Peyer's patch (tissue), 4 donors: ENCODE results near the gene R3HDM4. TPM values are rescaled to one million over a fixed set of nuclear protein-coding genes. Genes with fewer than 3 reads are reported as not detected.

Experiments used
- DNase-seq, 3 donors: peaks; one replicate each; pipeline ENCODE4 v3.0.0-alpha.2; 2017 to 2019
- H3K27ac ChIP-seq, 4 donors: fragments of 200-600 bp; sonication (generic); one replicate each; pipeline ENCODE4 v1.5.1; 2016 to 2019
- H3K27me3 ChIP-seq, 2 donors: fragments of 200-600 bp; sonication (generic); one replicate each; pipeline ENCODE4 v1.5.1; 2019
- H3K36me3 ChIP-seq, 3 donors: fragments of 200-600 bp; sonication (generic); one replicate each; pipeline ENCODE4 v1.5.1; 2016 to 2019
- H3K4me1 ChIP-seq, 4 donors: fragments of 200-600 bp; sonication (generic); one replicate each; pipeline ENCODE4 v1.5.1; 2016 to 2019
- H3K4me3 ChIP-seq, 4 donors: fragments of 200-600 bp; sonication (generic); 1 replicate in 3 of 4; 2 replicates in 1 of 4; pipeline ENCODE4 v1.5.1; 2016 to 2019; ENCODE audit warnings: mild to moderate bottlenecking in 1 of 4
- H3K9me3 ChIP-seq, 4 donors: fragments of 200-600 bp; sonication (generic); one replicate each; pipeline ENCODE4 v1.5.1; 2016 to 2019; ENCODE audit warnings: mild to moderate bottlenecking in 1 of 4
- CTCF ChIP-seq, 6 experiments: fragments of 450-650 bp in 4 of 6; fragments of 200-600 bp in 2 of 6; sonication (generic) in 1 of 6; IDR thresholded peaks; one replicate each; pipeline ENCODE4 v1.5.1; 2017 to 2019; ENCODE audit warnings: antibody characterized with exemption in 6 of 6, mild to moderate bottlenecking in 3 of 6, moderate library complexity in 1 of 6
- POLR2A ChIP-seq, 2 donors: fragments of 450-650 bp; IDR thresholded peaks; one replicate each; pipeline ENCODE4 v1.5.1; 2017; ENCODE audit warnings: antibody characterized with exemption in 2 of 2, mild to moderate bottlenecking in 2 of 2, moderate library complexity in 2 of 2
- total RNA-seq, 4 donors: library from RNA; depleted of rRNA; stranded (reverse); fragments of >200 nt; gene quantifications; one replicate each; pipeline ENCODE4 v1.1.0, GENCODE V29; 2016

Gene R3HDM4
- total RNA-seq, 4 donors from 2014 or later = 20.8 to 43.5 (median 34.8) TPM

GRCh38 chr19:940591-941291, 27.7 kb upstream of the R3HDM4 start:
- Histone ChIP-seq H3K9me3 (no peaks in the 10 kb centered on the region), H3K4me3 (peak overlapping the region; percentile 30 to 57 (median 42)), H3K27ac (peak overlapping the region; percentile 66 to 92 (median 84)), H3K36me3 (no peaks in the 10 kb centered on the region), H3K27me3 (no peaks in the 10 kb centered on the region), H3K4me1 (peaks cover 6 to 36% (median 9%) of the 10 kb centered on the region in 4 donors)
- no peak for TF ChIP-seq CTCF (IDR thresholded peaks at IDR 0.05)
- no peak for TF ChIP-seq POLR2A (IDR thresholded peaks at IDR 0.05)
- peak; percentile 67 to 94 (median 90) for DNase-seq

- Histone ChIP-seq H3K36me3 (no peaks in the 10 kb centered on the region), H3K4me1 (peaks cover 9 to 38% (median 11%) of the 10 kb centered on the region in 4 donors), H3K4me3 (no peak overlapping the region), H3K27me3 (no peaks in the 10 kb centered on the region), H3K27ac (peak overlapping the region in 2 of 4 donors; percentile 84 to 92), H3K9me3 (no peaks in the 10 kb centered on the region)
- TF ChIP-seq CTCF (IDR thresholded peaks at IDR 0.05) = no peak
- DNase-seq = no peak
These were observed 26.9 kb upstream of the R3HDM4 start for GRCh38 chr19:939922-940321.

- H3K36me3 ChIP-seq = no peaks in the 10 kb centered on the region
- no peak overlapping the region for H3K27ac ChIP-seq
- no peaks in the 10 kb centered on the region for H3K27me3 ChIP-seq
- DNase-seq = no peak
- TF ChIP-seq CTCF (IDR thresholded peaks at IDR 0.05) (no peak), POLR2A (IDR thresholded peaks at IDR 0.05) (no peak)
- peaks cover 10 to 38% (median 13%) of the 10 kb centered on the region in 4 donors for H3K4me1 ChIP-seq
- H3K4me3 ChIP-seq = no peak overlapping the region
- no peaks in the 10 kb centered on the region for H3K9me3 ChIP-seq
These were observed 26.4 kb upstream of the R3HDM4 start for GRCh38 chr19:939439-939838.

GRCh38 chr19:938233-938923, 25.4 kb upstream of the R3HDM4 start:
- Histone ChIP-seq H3K27ac (no peak overlapping the region), H3K4me3 (no peak overlapping the region), H3K36me3 (no peaks in the 10 kb centered on the region), H3K27me3 (no peaks in the 10 kb centered on the region), H3K4me1 (peaks cover 10 to 46% (median 17%) of the 10 kb centered on the region in 4 donors), H3K9me3 (no peaks in the 10 kb centered on the region)
- no peak for DNase-seq
- no peak for TF ChIP-seq CTCF (IDR thresholded peaks at IDR 0.05)
- TF ChIP-seq POLR2A (IDR thresholded peaks at IDR 0.05) = no peak

GRCh38 chr19:937259-937694, 24.3 kb upstream of the R3HDM4 start:
- TF ChIP-seq POLR2A (IDR thresholded peaks at IDR 0.05) = no peak
- no peak for TF ChIP-seq CTCF (IDR thresholded peaks at IDR 0.05)
- no peak overlapping the region for H3K27ac ChIP-seq
- no peaks in the 10 kb centered on the region for H3K27me3 ChIP-seq
- H3K9me3 ChIP-seq = no peaks in the 10 kb centered on the region
- H3K36me3 ChIP-seq = no peaks in the 10 kb centered on the region
- no peak overlapping the region for H3K4me3 ChIP-seq
- peaks cover 18 to 56% (median 23%) of the 10 kb centered on the region in 4 donors for H3K4me1 ChIP-seq
- DNase-seq = no peak
